Glomerular endothelial cell (primary cell): ENCODE data around the gene SLC2A4RG. TPM values are rescaled to one million over a fixed set of nuclear protein-coding genes. Genes with fewer than 3 reads are reported as not detected.

ENCODE experiments used
- DNase-seq: peaks from one replicate; pipeline ENCODE4 v3.0.0-alpha.2; 2011; ENCODE audit warnings: low read depth, low spot score; ENCODE audit errors: extremely low read depth
- total RNA-seq: library from RNA; depleted of rRNA; stranded (reverse); fragments of >200 nt; gene quantifications from 2 replicates; pipeline ENCODE4 v1.2.3, GENCODE V29; 2015

Gene SLC2A4RG
- total RNA-seq, 1 donor from 2014 or later = 81.2 TPM

DNA sequence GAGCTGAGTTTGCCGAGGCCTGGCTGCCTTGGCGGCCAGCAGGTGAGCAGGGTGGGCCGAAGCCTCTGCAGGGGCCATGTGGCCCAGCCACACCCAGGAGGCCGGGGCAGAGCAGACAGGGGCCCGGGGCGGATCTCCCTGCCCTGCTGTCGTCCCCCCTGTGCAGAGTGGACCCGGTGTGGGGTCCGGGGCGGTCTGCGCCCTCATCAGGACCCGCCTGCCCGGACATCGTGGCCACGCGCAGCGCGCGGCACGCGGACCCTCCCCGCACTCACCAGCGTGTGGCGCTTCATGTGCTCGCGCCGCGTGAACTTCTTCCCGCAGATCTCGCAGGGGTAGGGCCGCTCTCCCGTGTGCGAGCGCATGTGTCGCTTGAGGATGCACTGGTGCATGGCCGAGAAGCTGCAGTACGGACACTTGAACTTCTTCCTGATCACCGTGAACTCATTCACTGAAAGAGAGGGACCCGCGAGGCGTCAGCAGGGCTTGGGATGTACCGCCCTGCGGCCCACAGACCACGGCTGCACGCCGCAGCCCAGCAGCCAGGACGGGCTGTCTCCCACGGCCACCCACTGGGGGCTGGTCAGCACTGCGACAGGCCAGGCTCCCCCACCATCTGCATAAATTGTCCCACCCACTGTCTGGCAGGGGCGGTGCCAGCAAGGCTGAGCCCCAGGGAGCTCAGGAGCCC lies 13.0 kb downstream of the SLC2A4RG start:
- no peak for DNase-seq

DNA sequence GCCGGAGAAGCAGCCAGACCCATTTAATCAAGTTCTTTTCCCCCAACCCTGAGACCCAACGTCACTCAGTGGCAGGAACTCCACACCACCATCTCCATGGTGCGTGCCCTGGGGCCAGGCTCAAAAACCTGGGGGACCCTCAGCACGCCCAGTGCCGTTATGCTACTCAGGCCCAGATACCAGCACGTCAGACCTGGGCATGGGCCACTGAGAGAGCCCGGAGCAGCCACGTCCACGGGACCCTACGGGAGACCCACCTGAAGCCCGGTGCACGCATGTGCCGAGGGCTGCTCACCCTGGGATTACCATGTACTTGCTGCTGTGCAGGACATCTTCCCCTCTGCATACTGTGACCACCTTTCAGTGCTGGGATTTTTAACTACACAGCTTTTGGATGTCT lies 13.8 kb downstream of the SLC2A4RG start:
- DNase-seq = no peak

DNA sequence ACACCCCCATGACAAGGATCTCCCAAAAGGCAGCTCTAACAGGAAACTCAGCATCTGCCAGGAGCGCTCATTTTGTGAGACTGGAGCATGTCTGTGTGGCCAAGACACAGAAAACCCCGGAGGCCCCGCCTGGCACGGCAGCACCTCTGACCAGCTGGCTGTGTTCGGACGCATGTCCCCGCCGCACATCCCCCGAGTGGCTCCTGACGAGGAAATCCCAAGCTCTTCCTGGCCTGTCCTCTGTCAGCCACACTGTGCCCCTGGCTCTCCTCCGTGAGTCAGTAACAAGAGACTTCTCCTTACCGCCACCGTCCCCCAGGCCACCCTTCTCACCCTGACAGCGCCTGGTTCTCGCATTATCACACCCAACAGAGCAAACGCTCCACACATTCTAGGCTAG lies 14.4 kb downstream of the SLC2A4RG start:
- DNase-seq = no peak

DNA sequence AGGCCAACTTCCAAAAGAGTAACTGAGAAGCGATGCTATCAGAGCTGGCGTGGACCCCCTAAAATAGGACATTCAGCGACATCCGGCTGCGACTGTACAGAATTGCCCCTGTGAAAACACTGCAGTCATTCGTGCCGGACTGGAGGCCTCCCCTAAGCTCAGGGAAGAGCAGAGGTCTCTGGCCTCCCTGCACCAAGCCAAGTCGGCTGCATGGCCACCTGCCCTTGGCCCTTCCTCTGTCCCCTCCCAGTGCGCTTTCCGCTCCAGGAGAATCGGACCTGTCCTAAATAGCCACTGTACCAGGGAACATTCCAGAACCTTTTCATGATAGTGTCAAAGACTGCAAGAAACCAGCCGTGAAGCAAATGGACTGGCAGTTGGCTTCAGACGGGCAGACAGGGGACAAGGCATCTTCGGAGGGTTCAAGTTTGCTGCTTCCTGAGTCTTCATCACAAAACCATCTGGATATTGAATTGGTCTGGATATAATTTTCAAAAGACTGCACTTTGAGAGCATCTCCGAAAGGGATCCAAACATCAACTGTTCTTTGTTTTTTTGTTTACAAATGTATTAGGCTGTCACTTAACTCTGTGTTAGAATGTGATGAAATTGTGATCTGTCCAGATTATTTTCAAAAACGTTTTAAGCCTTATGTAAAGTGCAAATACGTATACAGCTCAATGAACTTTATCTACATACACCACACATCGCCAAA lies 16.5 kb downstream of the SLC2A4RG start:
- no peak for DNase-seq

DNA sequence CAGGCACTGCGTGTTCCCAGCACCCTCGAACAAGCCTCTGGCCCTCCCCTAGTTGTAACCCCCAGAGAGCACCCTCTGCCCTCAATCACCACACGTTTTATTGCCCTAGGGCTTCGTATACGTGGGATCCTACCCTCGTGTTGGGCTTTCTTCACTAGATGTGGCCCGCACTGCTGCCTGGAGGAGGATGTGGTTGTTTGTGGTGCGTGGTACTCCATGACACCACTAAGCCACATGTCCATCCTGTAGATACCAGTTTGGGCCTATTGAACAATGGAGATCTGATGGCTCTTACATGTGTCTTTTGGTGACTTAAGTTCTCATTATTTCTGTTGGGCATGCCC lies 17.0 kb downstream of the SLC2A4RG start:
- no peak for DNase-seq

DNA sequence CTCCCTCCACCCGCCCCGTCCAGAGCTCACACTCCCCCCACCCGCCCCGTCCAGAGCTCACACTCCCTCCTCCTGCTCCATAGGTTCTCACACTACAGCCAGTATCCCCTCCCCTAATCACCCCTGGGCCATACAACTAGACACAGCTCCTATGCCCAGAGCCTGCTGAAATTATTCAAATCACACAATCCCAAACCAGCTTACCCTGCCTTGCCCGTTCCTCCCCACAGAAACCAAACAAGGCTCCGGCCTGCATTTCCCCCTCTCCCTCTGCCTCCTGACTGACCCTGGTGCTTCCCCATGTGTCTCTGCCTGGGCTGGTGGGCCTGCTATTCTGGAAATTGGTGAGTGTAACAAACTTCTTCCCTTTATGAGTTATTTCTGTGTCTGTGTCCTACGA lies 18.6 kb downstream of the SLC2A4RG start:
- no peak for DNase-seq

DNA sequence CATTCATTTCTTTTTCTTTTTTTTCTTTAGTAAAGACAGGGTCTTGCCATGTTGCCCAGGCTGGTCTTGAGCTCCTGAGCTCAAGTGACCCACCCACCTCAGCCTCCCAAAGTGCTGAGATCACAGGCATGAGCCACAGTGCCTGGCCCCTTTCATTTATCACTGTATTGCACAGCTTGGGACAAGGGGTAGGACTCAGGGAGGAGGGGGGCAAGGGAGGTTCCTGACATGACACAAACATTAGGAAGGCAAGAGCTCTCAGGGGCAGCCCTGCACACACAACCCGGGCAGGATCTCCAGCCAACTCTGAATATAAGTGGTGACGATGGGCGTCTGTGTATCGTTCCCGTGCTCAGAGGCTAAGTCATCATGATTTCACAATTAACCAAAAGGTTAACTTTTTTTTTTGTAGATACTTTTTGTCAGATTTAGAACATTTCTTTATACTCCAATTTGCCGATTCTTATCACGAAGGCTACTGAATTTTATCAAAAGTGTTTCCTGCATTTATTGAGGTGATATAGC lies 19.9 kb downstream of the SLC2A4RG start:
- DNase-seq = no peak

DNA sequence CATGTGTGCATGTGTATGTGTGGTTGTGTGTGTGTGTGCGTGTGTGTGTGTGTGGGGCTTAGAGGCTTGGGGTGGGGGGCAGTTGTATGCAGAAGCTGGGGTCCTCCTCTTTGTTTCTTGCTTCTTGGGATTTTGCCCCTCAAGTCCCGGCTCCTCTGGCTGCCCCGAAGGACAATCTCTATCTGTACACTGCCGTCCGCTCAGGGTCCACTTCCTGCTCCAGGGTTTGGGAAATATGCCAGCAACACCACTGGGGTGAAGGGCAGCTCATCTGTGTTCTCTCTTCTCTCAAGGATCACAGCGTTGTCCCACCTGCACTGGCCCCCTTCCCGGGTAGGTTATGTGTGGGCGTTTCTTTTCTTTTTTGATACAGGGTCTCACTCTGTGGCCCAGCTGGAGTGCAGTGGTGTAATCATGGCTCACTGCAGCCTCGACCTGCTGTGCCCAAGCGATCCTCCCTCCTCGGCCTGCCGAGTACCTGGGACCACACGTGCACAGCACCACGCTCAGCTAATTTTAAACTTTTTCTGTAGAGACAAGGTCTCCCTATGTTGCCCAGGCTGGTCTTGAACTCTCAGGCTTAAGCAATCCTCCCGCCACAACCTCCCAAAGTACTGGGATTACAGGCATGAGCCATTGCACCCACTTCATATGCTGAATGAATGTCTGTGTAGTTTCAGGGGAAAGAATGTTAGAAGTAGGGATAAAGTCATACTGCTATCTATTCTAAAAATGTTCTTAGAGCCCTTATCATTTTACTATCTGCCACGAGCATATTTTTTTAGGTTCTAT lies 25.7 kb downstream of the SLC2A4RG start:
- DNase-seq = no peak

DNA sequence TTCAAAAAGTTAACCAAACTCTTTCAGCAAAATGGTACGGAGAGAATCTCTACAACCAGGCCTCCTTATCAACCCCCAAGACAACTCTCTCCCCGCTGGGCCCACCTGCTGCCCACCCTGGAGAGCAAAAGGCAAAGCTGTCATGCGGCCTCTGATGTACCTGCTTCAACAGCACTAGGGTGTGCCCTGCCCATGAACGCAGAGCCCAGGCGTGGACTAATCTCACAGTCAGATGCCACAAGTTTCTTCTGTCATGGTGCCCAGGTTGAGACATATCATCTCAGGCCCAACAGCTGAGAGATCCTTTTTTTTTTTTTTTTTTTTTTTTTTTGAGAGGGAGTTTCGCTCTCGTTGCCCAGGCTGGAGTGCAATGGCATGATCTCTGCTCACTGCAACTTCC lies 26.3 kb downstream of the SLC2A4RG start:
- no peak for DNase-seq

DNA sequence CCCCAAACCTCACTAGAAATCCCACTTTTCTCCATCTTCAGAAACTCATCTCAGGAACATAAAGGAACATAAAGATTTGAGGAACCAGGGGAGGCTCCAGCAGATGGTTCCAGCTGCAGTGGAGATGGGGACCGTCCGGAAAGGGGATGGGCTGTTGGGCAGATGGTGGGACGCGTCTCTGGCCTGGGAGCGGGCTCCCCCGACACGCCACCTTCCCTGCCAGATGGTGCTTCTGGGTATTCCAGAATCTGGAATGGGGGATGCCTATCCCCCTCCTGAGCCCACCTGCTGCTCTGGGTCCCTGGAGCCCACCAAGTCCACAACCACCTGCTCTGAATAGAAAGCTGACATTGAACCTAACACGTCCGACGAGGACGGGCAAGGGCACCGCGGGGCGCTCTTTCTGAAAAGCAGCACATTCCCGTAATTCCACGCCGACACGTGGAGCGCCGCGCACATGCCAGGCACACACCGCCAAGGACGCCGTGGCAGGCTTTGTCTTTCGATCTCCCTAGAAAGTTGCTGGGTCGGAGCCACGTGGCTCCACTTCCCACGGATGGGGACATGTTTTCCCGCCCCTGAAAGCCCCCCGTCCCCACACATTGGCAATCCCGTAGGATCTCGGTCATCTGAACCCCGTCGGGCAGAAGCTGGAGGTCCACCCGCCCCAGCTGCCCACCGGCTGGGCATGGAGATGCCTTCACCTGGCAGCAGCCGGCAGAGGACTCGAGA lies 27.3 kb downstream of the SLC2A4RG start:
- DNase-seq = no peak

DNA sequence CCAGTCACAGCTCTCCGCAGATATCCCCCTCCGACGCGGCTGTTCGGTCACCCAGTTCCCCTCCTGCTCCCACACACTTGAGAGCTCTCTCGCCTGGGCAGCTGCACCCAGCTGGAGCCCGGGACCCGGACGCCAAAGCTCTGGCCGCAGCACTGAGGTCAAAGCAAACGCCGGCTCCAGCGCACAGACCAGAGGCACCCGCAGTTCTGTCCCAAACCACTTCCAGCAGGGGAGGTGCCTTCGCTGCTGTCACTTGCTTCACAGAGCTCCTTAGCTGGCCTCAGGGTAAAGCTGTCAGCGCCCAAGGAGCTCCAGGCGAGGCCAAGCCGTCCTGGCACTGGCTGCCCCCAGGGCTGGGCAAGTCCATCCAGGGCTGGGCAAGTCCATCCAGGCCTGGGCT lies 27.9 kb downstream of the SLC2A4RG start:
- DNase-seq = no peak

DNA sequence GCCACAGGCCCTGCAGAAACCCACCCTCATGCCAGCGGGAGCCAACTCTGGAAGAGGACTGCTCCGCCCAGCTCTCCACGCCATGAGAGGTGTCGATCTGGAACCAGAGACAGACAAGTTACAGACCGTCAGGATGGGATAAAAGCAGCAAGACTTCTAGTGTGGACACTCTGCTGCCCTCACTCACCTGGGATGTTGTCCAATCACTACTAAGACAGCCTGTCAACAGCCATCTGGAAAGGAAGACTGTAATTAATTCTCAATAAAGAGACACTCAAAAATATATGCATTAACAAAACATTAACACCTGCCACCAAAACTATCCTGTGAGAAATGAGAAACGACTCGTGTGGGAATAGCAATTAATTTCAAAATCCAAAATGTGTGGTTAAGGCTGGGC lies 28.3 kb downstream of the SLC2A4RG start:
- DNase-seq = no peak

DNA sequence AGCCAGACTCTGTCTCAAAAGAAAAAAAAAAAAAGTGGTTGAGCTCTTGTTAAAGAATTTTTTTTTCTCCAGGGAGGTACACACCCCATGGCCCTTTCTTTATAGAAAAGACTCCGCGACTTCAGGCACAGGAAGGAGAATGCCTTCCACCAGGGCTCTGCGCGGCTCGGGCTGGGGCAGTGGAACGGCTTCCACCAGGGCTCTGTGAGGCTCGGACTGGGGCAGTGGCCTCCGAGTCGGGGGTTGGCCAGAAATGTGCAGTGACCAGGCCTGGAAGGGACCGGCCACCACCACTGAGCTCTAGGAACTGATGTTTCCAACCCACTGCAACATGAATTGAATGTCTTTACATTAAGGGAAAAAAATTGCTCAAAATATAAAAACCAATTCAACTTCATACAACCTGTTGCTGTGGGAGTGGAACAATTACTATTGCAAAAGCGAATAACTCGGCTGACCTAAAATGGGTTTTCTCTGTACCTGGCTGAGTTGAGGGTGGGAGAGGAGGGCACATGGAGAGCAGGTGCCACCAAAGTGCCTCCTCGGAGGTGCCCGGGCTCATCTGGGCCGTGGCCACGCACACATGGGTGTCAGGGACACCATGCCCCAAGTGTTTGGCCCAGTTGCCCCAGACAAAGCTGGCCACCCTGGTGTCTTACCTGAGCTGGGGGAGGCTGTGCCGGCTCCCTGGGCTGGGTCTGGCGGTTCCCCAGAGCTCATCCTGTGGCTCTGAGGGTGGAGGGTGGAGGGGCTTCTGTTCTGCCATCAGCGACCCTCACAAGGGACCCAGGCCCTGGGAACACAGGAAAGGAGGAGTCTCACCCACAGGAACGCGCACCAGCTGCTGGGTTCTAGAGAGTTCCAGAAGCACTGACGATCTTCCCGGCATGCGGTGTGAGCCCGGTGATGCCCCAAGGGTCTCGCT lies 29.3 kb downstream of the SLC2A4RG start:
- no peak for DNase-seq

DNA sequence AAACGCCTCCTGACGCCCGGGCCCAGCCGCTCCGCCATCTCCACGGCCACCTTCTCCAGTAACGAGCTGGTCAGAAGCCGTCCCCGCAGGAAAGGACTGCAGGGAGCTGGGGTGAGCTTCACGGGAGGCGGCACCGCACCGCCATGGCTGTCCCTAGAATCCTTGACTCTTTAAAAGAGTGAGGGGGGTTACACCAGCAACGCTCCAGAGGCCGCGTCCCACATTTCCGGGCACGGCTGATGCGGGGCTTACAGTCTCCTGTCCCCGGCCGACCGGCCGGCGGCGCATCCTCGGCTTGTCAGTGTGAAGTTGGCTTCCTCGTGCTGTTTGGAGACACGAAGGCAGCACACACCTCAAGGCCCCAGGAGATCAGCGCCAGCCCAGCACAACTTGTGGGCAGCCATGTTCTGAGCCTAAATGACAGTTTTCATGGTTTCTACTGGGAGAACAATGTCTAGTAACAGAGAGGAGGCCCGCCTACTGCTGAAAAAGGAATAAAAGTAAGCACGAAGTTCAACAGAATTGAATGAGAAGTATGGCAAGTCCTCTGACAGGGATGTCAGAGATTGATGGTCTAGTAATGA lies 30.4 kb downstream of the SLC2A4RG start:
- no peak for DNase-seq

DNA sequence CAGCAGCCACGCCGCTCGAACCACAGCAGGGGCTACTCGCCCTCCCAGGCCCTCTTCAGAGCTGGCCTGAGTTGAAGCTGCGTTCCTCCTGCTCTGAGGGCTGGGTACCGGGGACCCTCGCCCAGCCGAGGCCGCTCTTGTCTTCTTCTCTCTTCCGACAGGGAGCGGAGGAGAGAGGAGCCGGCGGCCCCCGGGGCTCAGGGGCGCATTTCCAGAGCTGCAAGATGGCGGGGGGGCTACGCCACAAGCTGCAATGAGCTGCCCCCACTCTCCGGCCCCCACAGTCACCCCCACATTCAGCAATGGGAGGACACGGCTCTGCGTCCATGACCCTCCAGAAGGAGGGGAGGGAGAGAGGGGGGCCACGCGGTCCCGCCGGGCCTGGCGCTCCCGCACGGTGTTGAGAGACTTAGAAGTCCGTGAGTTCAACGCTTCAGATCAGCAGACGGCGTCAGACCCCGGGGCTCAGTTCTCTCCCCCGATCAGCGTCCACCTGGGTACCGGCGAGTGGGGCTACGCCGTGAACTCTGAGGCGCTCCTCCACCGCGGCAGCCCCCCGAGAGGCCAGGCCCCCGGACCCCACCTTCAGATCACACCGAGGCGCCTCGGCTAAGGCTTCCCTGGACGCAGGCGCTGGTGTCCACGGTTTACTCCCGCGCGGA lies 31.6 kb downstream of the SLC2A4RG start:
- DNase-seq = no peak

DNA sequence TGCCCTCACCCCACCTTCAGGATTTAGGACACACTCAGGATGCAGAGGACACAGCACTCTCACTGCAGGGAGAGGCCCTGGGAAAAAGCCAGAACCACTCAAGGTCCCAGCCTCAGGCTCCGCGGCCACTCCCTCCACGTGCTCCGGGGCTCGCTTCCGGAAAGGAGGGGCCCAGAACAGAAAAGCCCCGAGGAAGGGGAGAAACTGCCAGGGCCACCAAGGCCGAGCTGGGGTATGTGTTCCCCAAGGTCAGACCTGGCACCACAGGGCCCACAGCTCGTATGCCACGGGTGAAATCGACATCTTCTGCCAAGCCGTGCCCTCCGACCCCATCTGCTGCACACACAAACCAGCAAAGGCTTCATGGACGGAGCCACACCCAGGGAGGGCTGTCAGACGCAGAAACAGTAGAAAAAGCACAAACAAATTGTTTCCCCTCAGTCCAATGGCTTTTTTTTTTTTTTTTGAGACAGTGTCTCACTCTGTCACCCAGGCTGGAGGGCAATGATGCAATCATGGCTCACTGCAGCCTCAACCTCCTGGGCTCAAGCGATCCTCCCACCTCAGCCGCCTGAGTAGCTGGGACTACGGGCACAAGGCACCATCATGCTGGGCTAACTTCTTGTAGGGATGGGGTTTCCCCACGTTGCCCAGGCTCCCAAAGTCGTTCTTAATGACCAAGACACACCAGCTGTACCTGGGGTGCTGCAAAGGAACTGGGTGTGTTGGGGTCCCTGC lies 33.4 kb downstream of the SLC2A4RG start:
- DNase-seq = no peak

DNA sequence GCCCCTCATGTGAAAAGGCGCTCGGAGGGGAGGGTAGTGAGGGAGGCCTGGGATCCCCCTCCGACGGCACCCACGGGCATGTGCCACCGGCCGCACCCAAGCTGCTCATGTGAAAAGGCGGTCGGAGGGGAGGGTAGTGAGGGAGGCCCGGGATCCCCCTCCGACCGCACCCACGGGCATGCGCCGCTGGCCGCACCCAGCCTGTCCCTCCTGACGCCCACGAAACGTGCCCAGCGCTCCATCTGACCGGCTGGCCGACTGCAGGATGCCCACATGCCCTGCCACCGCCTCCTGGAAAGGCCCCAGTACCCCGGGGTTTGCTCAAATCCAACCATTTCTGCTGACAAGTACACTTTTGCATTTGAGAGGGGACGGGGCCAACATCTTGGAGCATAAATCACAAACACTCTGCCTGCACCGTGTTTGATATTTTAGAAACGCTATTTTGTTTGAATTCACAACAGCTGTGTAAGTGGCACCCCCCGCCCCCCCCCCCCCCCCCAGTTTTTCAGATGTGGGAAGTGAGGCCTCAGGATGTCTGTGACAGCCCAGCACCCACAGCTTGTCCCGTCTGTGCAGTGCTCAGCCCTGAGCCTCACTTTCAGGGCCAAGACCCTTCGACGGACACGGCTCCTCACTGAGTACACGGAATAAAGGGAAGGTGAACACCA lies 34.1 kb downstream of the SLC2A4RG start:
- no peak for DNase-seq

DNA sequence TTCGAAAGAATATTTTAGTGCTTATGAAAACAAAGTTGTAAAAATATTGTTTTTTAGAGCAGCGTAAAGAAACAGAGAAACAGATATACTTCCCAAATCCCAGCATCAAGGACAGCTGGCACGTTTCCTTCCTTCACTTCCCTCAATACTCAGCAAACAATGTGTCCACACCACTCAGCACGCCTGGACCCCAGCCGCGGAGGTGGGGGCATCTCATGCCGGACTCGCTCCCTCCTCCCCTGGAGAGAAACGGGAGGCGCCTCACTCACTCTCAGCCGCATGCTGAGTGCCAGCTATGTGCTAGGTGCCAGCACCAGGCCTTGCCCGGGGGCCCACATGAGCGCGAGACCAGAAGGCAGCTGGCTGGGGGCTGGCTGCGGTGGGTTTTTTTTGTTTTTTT lies 34.7 kb downstream of the SLC2A4RG start:
- DNase-seq = no peak
